ENCODE results near the gene PTPRN2.
"Not testable (repeated sequence)": the region's sequence is repeated elsewhere in the genome, so short reads cannot be mapped to it uniquely, and the experiment has no call there.

PTPRN2 gene

DNA sequence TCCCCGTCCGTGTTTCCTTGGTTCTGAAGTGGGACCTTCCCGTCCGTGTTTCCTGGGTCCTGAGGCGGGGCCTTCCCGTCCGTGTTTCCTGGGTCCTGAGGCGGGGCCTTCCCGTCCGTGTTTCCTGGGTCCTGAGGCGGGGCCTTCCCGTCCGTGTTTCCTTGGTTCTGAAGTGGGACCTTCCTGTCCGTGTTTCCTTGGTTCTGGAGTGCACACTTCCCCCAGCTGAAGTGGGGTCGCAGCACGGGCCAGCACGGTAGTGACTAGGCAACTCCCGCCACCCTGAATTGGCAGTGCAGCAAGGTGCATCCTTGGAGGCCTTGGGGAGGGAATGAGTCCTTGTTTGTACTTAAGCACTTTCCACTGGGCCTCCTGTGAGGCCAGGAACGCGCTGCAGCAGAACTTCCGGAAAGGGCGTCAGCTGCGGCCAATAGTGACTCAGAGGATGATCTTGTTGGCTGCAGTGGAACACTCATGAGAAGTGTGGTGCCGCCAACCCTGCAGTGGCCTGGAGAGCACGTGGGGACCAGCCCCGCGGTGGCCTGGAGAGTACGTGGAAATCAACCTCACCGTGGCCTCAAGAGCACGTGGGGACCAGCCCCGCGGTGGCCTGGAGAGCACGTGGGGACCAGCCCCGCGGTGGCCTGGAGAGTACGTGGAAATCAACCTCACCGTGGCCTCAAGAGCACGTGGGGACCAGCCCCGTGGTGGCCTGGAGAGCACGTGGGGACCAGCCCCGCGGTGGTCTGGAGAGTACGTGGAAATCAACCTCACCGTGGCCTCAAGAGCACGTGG is 685.6 kb downstream of the PTPRN2 start:
- DNase-seq, result peak; percentile 5

DNA sequence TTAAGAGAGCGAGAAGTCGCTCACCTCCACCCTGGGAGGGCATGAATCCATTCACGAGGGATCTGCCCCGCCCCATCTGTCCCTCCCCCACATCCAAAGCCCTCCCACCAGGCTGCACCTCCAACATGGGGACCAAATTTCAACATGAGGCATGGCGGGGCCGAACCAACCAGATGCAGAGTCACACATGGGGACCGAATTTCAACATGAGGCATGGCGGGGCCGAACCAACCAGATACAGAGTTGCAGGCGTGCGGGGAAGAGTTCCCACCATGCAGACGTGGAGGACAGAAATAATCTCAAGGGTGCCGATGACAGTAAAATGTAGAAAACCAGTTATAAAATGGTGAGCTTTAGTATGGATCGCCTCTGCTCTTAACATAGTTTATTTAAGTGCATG is 686.5 kb downstream of the PTPRN2 start:
- peak; percentile 15 for DNase-seq

- DNase-seq, result peak; percentile 11
Measured at GRCh38 chr7:157900556-157900955, 687.1 kb downstream of the PTPRN2 start.

DNA sequence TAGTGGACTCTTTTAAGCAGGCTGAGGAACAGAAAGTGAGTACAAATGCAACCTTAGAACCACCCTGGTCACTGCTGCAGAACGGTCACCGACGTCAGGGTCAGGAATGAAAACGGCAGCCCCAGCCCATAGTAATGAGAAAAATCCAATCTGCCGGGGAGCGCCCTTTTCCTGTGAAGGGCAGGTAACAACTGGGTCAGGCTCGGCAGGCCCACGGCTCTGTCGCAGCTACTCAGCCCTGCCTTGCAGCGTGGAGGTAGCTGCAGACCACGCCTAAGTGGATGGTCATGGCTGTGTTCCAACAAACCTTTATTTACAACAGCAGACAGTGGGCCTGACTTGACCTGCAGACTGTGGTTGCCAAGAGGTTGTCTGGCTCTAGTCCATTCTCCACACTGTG is 687.6 kb downstream of the PTPRN2 start:
- peak; percentile 24 for DNase-seq

DNA sequence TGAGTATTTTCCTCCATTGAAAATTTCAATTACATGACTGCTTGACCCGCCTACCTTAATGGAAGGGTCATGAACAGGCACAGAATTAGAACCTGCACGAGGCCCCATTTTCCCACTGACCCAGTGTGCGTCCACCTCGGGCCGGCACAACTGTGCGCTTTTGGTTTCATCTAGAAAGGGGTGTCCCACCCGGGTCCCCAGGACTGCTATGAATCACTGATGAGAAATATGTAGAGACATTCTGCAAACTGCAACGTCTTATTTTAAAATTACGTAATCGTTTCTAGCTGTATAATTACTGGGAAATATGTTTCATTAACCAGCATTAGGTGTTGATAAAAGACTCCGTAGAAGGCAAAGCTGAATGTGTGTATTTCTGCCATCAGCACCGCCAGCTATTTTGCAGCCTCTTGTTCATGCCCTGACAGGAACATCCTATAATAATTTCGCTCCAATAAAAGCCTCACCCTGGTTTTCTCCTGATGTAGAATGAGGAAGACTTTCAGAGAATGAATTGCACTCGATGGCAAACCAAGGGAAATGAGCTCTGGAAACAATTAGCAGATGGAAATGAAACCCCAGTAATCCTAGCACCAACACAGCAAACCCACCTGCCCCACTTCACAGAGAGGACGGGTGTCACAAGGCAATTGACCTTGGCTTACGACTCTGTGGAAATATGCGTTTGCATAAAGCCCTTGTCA is 688.7 kb downstream of the PTPRN2 start:
- peak; percentile 2 for DNase-seq

DNA sequence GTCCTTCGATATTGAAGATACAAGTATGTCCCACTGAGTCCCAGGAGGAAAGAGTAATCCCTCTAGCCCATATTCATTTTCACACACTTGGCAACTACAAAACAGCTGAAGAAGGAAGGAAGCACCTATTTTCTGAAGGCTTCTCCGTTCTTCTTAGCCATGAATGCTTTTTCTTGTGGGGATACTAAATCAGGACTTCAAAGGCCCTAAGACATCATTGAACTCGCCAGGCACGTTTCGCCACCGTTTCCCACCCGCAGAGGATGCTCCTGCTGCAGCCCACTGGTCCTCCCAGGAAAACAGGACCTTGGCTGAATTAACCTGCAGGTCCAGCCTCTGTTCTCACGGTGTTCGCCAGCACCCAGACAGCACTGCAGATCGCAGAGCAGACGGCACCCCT is 689.4 kb downstream of the PTPRN2 start:
- peak; percentile 28 for DNase-seq

GRCh38 chr7:157897681-157898080 is 689.9 kb downstream of the PTPRN2 start:
- peak; percentile 37 for DNase-seq

DNA sequence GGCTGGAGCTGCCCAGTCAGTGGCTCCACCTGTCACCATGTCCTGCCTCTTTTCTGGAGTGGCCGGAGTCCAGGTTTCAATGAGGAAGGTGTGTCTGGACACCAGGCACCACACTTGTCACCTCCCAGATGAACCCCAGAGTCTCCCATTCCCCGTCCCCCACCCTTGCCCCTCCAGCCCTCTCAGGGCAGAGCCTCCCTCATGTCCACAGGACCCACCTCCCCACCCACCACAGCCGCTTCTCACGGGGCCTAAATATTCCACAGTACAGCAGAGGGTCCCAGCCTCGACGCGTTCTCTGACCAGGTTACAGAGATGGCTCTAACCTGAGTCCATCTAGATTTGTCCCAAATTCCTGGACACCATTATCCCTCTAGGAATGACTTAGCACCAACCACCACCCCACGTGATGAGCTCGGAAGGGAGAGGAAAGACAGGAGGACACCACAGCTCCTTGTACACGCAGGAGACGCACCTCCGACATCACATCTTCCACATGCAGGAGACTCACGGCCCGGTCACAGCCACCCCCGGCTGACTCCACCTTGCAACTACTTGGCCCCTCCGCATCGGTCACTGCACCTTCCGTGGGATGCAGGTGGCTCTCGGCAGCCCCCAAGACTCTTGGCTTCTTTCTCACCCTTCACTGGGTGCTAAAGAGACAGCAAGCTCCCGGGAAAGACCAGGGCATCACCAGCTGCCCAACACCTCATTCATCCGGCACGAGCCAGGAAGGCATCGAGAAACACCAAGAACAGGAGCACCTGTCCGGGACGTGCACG is 690.7 kb downstream of the PTPRN2 start:
- DNase-seq, result no peak

DNA sequence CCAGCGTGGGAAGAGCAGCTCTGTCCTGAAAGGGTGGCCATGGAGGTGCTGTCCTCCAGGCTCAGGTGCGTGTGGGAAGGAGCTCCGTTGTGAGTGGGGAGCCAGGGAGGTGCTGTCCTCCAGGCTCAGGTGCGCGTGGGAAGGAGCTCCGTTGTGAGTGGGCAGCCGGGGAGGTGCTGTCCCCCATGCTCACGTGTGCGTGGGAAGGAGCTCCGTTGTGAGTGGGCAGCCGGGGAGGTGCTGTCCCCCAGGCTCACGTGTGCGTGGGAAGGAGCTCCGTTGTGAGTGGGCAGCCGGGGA is 691.3 kb downstream of the PTPRN2 start:
- DNase-seq, result peak; percentile 16

DNA sequence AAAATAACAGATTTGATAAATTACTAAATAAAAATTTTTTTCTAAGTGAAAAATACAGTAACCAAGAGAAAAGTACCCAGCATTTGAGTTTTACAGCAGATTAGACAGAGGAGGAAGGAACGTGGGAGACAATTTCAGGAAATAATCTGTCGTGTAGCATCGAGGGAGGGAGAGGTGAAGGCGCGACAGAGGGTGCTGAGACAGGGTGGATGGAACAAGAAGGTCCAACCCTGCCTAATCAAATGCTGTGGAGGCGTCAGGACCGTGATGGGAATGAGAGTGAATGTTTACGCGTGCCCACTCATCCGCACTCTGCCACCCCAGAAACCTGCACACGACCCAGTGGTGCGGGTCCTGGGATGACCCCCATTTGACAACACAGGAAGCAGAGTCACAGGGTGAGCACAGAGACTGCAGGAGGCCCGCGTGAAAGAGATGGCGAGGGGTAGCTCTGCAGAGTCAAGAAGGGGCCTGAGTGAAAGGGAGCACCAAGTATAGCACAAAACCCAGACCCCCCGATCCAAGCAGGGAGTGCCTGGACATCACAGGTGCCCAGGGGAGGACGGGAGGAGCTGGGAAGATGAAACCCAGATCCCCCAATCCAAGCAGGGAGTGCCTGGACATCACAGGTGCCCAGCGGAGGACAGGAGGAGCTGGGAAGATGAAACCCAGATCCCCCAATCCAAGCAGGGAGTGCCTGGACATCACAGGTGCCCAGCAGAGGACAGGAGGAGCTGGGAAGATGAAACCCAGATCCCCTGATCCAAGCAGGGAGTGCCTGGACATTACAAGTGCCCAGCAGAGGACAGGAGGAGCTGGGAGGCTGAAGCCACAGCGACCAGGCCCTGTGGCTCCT is 691.9 kb downstream of the PTPRN2 start:
- DNase-seq, result peak; percentile 22

GRCh38 chr7:157895098-157895497 is 692.5 kb downstream of the PTPRN2 start:
- DNase-seq, result not testable (repeated sequence)

GRCh38 chr7:157893535-157894044 is 694.0 kb downstream of the PTPRN2 start:
- no peak for DNase-seq

- DNase-seq, result no peak
Measured at GRCh38 chr7:157892751-157893523, 694.7 kb downstream of the PTPRN2 start.

GRCh38 chr7:157890921-157891401 is 696.7 kb downstream of the PTPRN2 start:
- DNase-seq, result no peak

DNA sequence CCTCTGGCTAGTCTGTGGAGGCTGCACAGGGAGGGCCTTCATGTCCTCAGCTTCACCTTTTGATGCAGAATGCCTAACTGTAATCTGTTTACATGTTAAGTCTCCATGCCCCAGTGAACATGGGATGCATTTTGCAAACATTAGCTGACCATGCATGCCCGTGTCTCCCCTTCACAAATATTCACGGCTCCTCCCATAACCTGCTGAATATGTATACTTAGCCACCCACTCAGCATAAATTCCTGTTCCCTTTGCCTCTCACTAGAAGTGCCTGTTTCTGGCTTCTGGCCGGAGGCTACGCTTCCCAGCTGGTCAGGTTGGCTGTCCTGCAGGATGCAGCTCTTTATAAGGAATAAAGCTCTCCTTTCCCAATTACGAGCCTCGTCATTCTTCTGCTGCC is 698.1 kb downstream of the PTPRN2 start:
- DNase-seq, result no peak

- DNase-seq, result no peak
Measured at GRCh38 chr7:157888579-157888978, 699.0 kb downstream of the PTPRN2 start.

GRCh38 chr7:157887400-157887799 is 700.2 kb downstream of the PTPRN2 start:
- no peak for DNase-seq

GRCh38 chr7:157886711-157887110 is 700.9 kb downstream of the PTPRN2 start:
- DNase-seq, result no peak

- no peak for DNase-seq
Measured at GRCh38 chr7:157886266-157886665, 701.4 kb downstream of the PTPRN2 start.

DNA sequence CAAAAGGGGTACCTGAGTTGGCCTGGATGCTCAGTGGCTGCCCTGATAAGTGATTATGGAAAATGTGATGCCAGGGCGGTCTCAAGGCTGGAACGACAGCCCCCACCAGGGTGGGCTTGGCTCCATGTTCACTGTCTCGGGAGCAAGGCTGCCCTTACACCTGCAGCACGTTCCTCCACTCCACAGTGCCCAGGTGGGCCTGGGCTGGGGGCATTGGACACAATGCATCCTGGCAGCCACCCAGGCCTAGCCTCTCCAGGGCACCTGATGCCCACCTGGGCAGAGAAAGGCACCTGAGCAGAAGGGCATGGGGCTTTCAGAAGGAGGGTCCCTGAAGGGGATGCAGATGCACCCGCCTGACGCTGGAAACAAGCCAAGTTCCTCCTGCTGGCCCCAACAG is 702.5 kb downstream of the PTPRN2 start:
- no peak for DNase-seq

DNA sequence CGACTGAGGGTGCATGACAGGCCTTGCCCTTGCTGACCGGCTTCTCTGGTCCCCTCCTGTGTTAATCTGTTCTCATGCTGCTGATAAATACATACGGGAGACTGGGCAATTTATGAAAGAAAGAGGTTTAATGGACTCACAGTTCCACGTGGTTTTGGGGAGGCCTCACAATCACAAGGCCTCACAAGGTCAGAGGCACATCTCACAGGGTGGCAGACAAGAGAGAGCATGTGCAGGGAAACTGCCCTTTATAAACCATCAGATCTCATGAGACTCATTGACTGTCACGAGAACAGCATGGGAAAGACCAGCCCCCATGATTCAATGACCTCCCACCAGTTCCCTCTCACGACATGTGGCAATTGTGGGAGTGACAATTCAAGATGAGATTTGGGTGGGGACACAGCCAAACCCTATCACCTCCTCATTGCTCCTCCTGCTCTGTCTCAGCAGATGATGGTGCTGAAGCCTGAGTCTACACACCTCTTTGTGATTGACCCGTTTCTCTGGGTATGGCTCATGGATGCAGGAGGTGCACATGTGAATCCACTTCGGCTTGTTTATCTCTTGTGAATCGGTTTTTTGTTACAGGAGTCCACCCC is 703.1 kb downstream of the PTPRN2 start:
- DNase-seq, result no peak
